Mesothelial cell of epicardium (in vitro differentiated cells): Measurements from ENCODE around the gene MBP. TPM values are rescaled to one million over a fixed set of nuclear protein-coding genes. Genes with fewer than 3 reads are reported as not detected.

Source experiments
- DNase-seq, 2 experiments: peaks; one replicate each; pipeline ENCODE4 v3.0.0; 2021; ENCODE audit warnings: low spot score in 2 of 2; ENCODE audit not compliant: unreplicated experiment in 2 of 2
- H3K27ac Mint-ChIP-seq: 2 replicates; pipeline ENCODE4 v1.8.0; 2021; ENCODE audit warnings: mixed read lengths
- H3K27me3 Mint-ChIP-seq: 2 replicates; pipeline ENCODE4 v1.8.0; 2021; ENCODE audit warnings: low read depth, mixed read lengths
- H3K36me3 Mint-ChIP-seq: 2 replicates; pipeline ENCODE4 v1.8.0; 2021; ENCODE audit warnings: mixed read lengths
- H3K4me1 Mint-ChIP-seq: 2 replicates; pipeline ENCODE4 v1.8.0; 2021; ENCODE audit warnings: mixed read lengths
- H3K4me3 Mint-ChIP-seq: 2 replicates; pipeline ENCODE4 v1.8.0; 2021; ENCODE audit warnings: mild to moderate bottlenecking, moderate library complexity, mixed read lengths
- H3K9me3 Mint-ChIP-seq: 2 replicates; pipeline ENCODE4 v1.8.0; 2021; ENCODE audit warnings: mixed read lengths
- total RNA-seq: library from RNA; stranded (reverse); gene quantifications from 3 replicates; pipeline ENCODE4 v1.2.1, GENCODE V29; 2021
- TF ChIP-seq, protein P1 (sequence below): fragments of 200-600 bp; sonication (generic); IDR thresholded peaks from one replicate; pipeline ENCODE4 v1.5.0; 2021; ENCODE audit warnings: antibody characterized with exemption; ENCODE audit not compliant: unreplicated experiment

Gene MBP
- total RNA-seq, 1 donor from 2014 or later: 20.8 TPM

DNA sequence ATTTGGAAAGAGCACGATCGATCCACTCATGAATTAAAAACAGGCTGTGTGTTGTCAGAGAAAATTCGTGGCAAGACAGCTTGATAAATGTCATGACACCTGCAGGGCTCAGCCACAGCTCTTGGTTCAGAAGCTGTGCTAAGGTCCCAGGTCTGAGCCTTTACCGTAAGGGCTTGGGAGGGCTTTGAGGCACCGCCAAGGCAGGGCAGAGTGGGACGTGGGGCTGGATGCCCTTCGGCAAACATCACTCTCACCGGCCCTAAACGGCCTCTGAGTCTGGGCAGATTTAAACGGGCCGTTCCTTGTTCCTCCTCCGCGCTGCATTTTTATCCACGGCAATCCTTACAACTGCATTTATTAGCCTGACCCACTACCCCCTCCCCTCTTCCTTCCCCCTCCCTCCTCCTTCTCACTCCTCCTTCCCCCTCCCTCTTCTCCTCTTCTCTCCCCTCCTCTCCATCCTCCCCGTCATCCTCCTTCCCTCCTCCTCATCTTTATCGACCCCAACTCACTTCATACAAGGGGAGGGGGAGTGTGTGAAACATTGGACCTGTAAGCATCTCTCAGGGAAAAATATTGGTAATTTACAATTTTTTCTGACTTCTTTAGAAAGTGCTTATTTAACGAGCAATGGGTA lies 33.9 kb downstream of the MBP start:
- peak in 1 of 2 experiments; percentile 56 for DNase-seq
- peaks cover 79% of the 10 kb centered on the region for H3K4me1 Mint-ChIP-seq
- peak overlapping the region; percentile 40 for H3K4me3 Mint-ChIP-seq
- H3K9me3 Mint-ChIP-seq: no peaks in the 10 kb centered on the region
- no peaks in the 10 kb centered on the region for H3K36me3 Mint-ChIP-seq
- peak overlapping the region; percentile 78 for H3K27ac Mint-ChIP-seq
- peaks cover 2% of the 10 kb centered on the region for H3K27me3 Mint-ChIP-seq
- TF ChIP-seq, protein P1, sequence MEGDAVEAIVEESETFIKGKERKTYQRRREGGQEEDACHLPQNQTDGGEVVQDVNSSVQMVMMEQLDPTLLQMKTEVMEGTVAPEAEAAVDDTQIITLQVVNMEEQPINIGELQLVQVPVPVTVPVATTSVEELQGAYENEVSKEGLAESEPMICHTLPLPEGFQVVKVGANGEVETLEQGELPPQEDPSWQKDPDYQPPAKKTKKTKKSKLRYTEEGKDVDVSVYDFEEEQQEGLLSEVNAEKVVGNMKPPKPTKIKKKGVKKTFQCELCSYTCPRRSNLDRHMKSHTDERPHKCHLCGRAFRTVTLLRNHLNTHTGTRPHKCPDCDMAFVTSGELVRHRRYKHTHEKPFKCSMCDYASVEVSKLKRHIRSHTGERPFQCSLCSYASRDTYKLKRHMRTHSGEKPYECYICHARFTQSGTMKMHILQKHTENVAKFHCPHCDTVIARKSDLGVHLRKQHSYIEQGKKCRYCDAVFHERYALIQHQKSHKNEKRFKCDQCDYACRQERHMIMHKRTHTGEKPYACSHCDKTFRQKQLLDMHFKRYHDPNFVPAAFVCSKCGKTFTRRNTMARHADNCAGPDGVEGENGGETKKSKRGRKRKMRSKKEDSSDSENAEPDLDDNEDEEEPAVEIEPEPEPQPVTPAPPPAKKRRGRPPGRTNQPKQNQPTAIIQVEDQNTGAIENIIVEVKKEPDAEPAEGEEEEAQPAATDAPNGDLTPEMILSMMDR: no peak

DNA sequence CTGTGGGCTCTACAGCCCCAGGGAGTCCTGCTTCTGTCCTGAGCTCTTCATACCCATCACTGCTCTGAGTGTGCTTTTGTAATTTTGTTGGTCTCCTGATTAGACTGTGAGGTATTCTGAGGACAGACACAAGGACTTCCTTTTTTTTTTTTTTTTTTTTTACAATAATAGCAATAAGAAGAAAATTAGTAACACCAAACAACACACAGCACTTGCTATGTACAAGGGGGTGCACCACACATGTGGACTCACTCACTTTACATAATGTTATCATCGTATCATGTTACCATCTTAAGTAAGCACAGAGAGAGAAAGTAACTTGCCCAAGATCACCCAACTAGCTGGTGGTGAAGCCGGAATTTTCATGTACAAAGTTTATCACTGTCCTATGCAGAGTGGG lies 34.6 kb downstream of the MBP start:
- Mint-ChIP-seq H3K9me3 (no peaks in the 10 kb centered on the region), H3K27me3 (peaks cover 2% of the 10 kb centered on the region), H3K4me3 (no peak overlapping the region), H3K27ac (peak overlapping the region; percentile 78), H3K4me1 (peaks cover 77% of the 10 kb centered on the region), H3K36me3 (no peaks in the 10 kb centered on the region)
- no peak for DNase-seq
- TF ChIP-seq, protein P1: no peak

DNA sequence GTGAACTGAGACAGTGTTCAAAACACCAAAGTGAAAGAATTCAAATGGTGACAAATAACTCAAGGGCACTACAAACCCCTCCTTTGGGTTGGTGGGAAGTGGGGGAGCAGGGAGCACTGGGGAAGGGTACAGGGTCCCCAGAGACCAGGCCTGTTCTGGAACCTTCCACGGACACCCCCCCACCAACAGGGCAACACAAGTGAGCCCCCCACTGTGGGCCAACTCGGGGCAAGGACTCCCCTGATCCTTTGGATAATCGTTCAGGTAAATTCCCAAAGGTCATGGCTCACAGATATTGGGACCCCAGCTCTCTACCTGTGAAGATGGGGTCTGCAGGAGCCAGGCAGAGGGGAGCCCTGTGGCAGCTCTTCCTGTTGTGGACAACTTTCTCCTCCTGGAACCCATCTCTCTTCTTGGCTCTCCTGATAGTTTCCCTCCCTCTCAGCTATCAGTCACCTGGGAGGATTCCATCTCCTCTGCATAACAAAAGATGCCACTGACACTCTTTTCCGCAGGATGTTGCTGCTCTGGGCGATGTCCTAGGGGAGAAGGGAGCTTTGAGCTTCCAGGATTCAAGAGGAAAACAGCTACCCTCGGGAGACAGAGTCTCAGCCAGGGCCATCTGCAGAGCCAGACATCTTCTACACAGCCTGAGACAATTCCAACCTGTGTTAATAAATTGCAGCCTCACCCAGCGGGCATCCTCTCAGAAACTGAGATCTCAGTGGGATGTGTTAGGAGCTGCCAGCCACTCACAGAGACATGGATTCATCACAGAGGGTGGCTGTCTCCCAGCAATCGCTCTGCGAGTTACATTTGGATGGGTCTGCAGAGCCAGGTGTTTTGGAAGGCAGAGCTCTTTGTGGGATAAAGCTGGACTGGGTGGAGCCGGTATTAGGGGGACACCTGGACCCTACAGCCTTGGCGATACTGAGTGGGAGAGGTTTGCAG lies 35.4 kb downstream of the MBP start:
- H3K36me3 Mint-ChIP-seq: no peaks in the 10 kb centered on the region
- H3K4me1 Mint-ChIP-seq: peaks cover 77% of the 10 kb centered on the region
- TF ChIP-seq, protein P1: no peak
- no peak overlapping the region for H3K4me3 Mint-ChIP-seq
- peaks cover 2% of the 10 kb centered on the region for H3K27me3 Mint-ChIP-seq
- H3K27ac Mint-ChIP-seq: peak overlapping the region; percentile 49
- no peak for DNase-seq
- no peaks in the 10 kb centered on the region for H3K9me3 Mint-ChIP-seq

DNA sequence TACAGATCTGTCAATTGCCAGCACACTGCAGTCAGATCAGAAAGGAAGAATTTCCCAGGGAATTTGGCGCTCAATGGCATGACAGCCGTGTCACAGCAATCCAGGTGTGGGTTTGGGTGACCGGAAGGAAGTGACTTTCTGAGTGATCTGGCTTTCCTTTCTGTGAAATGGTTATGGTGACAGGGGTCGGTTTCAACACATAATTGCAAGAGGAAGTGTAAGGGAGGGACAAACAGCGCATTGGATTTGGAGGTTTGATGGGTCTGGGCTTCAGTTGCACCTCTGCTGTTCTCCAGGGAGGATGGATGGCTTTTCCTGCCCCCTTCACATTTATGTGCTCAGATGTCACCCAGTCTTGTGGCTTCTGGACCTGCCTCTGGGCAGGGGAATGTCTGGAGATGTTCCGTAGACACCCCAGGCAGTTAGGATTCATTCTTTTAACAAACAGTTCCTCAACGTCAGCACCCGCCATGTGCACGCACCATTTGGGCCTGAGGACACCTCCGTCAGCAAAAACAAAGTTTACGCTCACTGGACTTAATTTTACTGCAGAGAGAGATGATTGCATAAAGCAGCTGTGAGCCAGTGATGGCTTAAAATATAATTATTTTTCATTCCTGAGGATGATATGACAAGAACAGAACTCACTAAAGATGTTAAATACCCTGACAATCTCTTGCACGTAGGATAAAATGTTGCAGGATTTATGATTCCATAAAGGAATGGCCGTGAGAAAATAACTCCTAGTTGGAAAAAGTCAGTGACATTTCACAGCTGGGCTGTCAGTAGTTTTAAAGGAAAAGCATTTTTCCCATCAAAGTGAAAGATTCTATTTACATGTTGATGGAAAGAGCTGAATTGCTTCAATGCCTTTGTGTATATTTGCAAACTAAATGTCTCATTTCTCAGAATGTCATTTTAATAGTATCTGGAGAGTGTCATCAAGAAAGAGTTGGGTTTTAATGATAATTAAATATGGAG lies 36.9 kb downstream of the MBP start:
- Mint-ChIP-seq H3K27me3 (peaks cover 2% of the 10 kb centered on the region), H3K4me3 (no peak overlapping the region), H3K27ac (no peak overlapping the region), H3K9me3 (no peaks in the 10 kb centered on the region), H3K4me1 (peaks cover 72% of the 10 kb centered on the region), H3K36me3 (no peaks in the 10 kb centered on the region)
- DNase-seq: no peak
- TF ChIP-seq, protein P1: no peak

DNA sequence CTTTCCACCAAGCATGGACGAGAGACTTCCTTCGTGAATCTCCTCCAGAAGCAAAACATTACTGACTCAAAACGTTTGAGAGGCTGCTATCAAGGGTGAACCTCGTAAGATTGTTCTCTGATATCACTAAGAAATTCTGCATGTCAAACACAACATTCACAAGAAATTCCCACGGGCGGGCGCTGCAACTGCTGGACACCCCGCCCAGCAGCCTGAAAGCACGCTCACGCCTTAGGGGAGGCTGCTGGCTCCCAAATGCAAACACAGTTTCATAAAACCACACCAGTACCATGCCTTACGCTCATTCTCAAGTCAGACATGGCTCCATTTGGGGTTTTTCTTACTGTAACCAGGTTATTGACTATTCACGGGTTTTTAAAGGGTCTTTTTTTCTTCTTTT lies 39.0 kb downstream of the MBP start:
- no peak for DNase-seq
- H3K9me3 Mint-ChIP-seq: no peaks in the 10 kb centered on the region
- H3K4me1 Mint-ChIP-seq: peaks cover 78% of the 10 kb centered on the region
- H3K36me3 Mint-ChIP-seq: no peaks in the 10 kb centered on the region
- peaks cover 3% of the 10 kb centered on the region for H3K27me3 Mint-ChIP-seq
- no peak overlapping the region for H3K27ac Mint-ChIP-seq
- TF ChIP-seq, protein P1: no peak
- H3K4me3 Mint-ChIP-seq: no peak overlapping the region
